Esophagus muscularis mucosa (tissue), 4 donors: ENCODE data around the gene TMC2. TPM values are rescaled to one million over a fixed set of nuclear protein-coding genes. Genes with fewer than 3 reads are reported as not detected.

Source experiments
- DNase-seq: peaks from one replicate; pipeline ENCODE4 v3.0.0-alpha.2; 2017; ENCODE audit errors: extremely low spot score
- H3K27ac ChIP-seq, 4 donors: fragments of 200-600 bp; sonication (generic); replicated peaks in 1 of 4; 1 replicate in 3 of 4; 2 replicates in 1 of 4; pipeline ENCODE4 v1.5.1; 2016 to 2019; ENCODE audit warnings: mild to moderate bottlenecking in 1 of 4
- H3K27me3 ChIP-seq, 4 donors: fragments of 200-600 bp; sonication (generic); one replicate each; pipeline versions ENCODE4 v1.5.1 to v1.6.0; 2016 to 2019
- H3K36me3 ChIP-seq, 4 donors: fragments of 200-600 bp; sonication (generic); one replicate each; pipeline ENCODE4 v1.5.1; 2016 to 2019
- H3K4me1 ChIP-seq, 4 donors: fragments of 200-600 bp; sonication (generic); one replicate each; pipeline ENCODE4 v1.5.1; 2016 to 2019
- H3K4me3 ChIP-seq, 4 donors: fragments of 200-600 bp; sonication (generic); 1 replicate in 2 of 4; 2 replicates in 2 of 4; pipeline ENCODE4 v1.5.1; 2016 to 2019; ENCODE audit warnings: mild to moderate bottlenecking in 4 of 4, moderate library complexity in 1 of 4
- H3K9me3 ChIP-seq, 4 donors: fragments of 200-600 bp; sonication (generic); 1 replicate in 3 of 4; 2 replicates in 1 of 4; pipeline ENCODE4 v1.5.1; 2016 to 2019
- CTCF ChIP-seq, 3 experiments: fragments of 200-600 bp in 2 of 3; fragments of 450-650 bp in 1 of 3; sonication (generic) in 2 of 3; IDR thresholded peaks; one replicate each; pipeline ENCODE4 v1.5.1; 2017 to 2019; ENCODE audit warnings: antibody characterized with exemption in 3 of 3, mild to moderate bottlenecking in 2 of 3, moderate library complexity in 1 of 3
- EP300 ChIP-seq: sonication (generic); formaldehyde crosslinking; IDR thresholded peaks from one replicate; pipeline ENCODE4 v1.6.1; 2017; ENCODE audit warnings: antibody characterized with exemption
- POLR2A ChIP-seq: fragments of 450-650 bp; IDR thresholded peaks from one replicate; pipeline ENCODE4 v1.6.1; 2017; ENCODE audit warnings: antibody characterized with exemption, moderate library complexity, mild to moderate bottlenecking, low read depth
- POLR2AphosphoS5 ChIP-seq, 2 donors: sonication (generic); formaldehyde crosslinking; IDR thresholded peaks; one replicate each; pipeline ENCODE4 v1.6.1; 2017; ENCODE audit warnings: antibody characterized with exemption in 2 of 2
- WGBS: methylation state at CpG from one replicate; pipeline ENCODE4 v1.1.5; 2018; 5-methylcytosine and 5-hydroxymethylcytosine counted together
- intact Hi-C: fragments of 100-400 bp; cut with DNase I; formaldehyde crosslinking; loops from one replicate; pipeline ENCODE4 v1.15.1; 2023
- total RNA-seq, 4 donors: library from RNA; depleted of rRNA; stranded (reverse); fragments of >200 nt; gene quantifications; one replicate each; pipeline versions ENCODE4 v1.1.0 to v1.2.1, GENCODE V29; 2016

TMC2 gene
- total RNA-seq, 4 donors from 2014 or later: 0.19 to 0.34 TPM; not detected in 2

GRCh38 chr20:2507875-2508630 lies 28.3 kb upstream of the TMC2 start:
- H3K4me1 ChIP-seq: peaks cover 10 to 24% (median 17%) of the 10 kb centered on the region in 4 donors
- H3K36me3 ChIP-seq: no peaks in the 10 kb centered on the region
- intact Hi-C loops: no loop called here
- H3K27me3 ChIP-seq: no peaks in the 10 kb centered on the region
- peak; percentile 89 for DNase-seq
- no peak for TF ChIP-seq POLR2A
- no peak for TF ChIP-seq CTCF (IDR thresholded peaks at IDR 0.05)
- no peak for TF ChIP-seq POLR2AphosphoS5 (IDR thresholded peaks at IDR 0.05)
- TF ChIP-seq EP300: no peak
- H3K27ac ChIP-seq: peak overlapping the region; percentile 77 to 88 (median 83)
- no peaks in the 10 kb centered on the region for H3K9me3 ChIP-seq
- H3K4me3 ChIP-seq: peak overlapping the region; percentile 78 to 96 (median 86)
- 22% methylated on average over 9 of the region's 22 CpGs for WGBS

- intact Hi-C loops: no loop called here
- DNase-seq: peak; percentile 94
- no peaks in the 10 kb centered on the region for H3K36me3 ChIP-seq
- peak within 1 kb of the TSS; percentile 77 to 88 (median 83) for H3K27ac ChIP-seq
- H3K4me3 ChIP-seq: peak within 1 kb of the TSS; percentile 78 to 96 (median 86)
- peaks cover 10 to 24% (median 17%) of the 10 kb centered on the region in 4 donors for H3K4me1 ChIP-seq
- TF ChIP-seq EP300: no peak
- TF ChIP-seq CTCF (IDR thresholded peaks at IDR 0.05): no peak
- TF ChIP-seq POLR2AphosphoS5 (IDR thresholded peaks at IDR 0.05): peak; percentile 85 to 87
- TF ChIP-seq POLR2A: no peak
- no peaks in the 10 kb centered on the region for H3K9me3 ChIP-seq
- no peaks in the 10 kb centered on the region for H3K27me3 ChIP-seq
- under 1% methylated on average over 35 of the region's 53 CpGs for WGBS
These were observed 27.5 kb upstream of the TMC2 start, which contains the start of gene ZNF343 for GRCh38 chr20:2508631-2509467. Gene ZNF343 (minus strand): TSS chr20:2508915. CDS start chr20:2493895, 15,020 bp downstream.

GRCh38 chr20:2509468-2509781 lies 26.9 kb upstream of the TMC2 start:
- TF ChIP-seq POLR2AphosphoS5 (IDR thresholded peaks at IDR 0.05): no peak
- TF ChIP-seq CTCF (IDR thresholded peaks at IDR 0.05): no peak
- no peak for TF ChIP-seq POLR2A
- no peak for TF ChIP-seq EP300
- H3K27me3 ChIP-seq: no peaks in the 10 kb centered on the region
- no peak for DNase-seq
- H3K9me3 ChIP-seq: no peaks in the 10 kb centered on the region
- intact Hi-C loops: no loop called here
- WGBS: 40% methylated on average over 9 of the region's 9 CpGs
- H3K36me3 ChIP-seq: no peaks in the 10 kb centered on the region
- peak overlapping the region; percentile 78 to 96 (median 86) for H3K4me3 ChIP-seq
- peaks cover 10 to 24% (median 17%) of the 10 kb centered on the region in 4 donors for H3K4me1 ChIP-seq
- peak overlapping the region; percentile 77 to 88 (median 83) for H3K27ac ChIP-seq

- Histone ChIP-seq H3K4me1 (peaks cover 10 to 24% (median 17%) of the 10 kb centered on the region in 4 donors), H3K27me3 (no peaks in the 10 kb centered on the region), H3K27ac (peak overlapping the region in 1 of 4 donors; percentile 77), H3K36me3 (no peaks in the 10 kb centered on the region), H3K4me3 (peak overlapping the region; percentile 78 to 96 (median 86)), H3K9me3 (no peaks in the 10 kb centered on the region)
- 77% methylated on average over 3 of the region's 3 CpGs for whole genome bisulfite sequencing
- intact Hi-C loops: no loop called here
- no peak for DNase-seq
- TF ChIP-seq POLR2A: no peak
- no peak for TF ChIP-seq POLR2AphosphoS5 (IDR thresholded peaks at IDR 0.05)
- no peak for TF ChIP-seq CTCF (IDR thresholded peaks at IDR 0.05)
- TF ChIP-seq EP300: no peak
These were observed 26.6 kb upstream of the TMC2 start for GRCh38 chr20:2509794-2510193.
